Epithelial cell of prostate (primary cell): ENCODE measurements around the gene GDPD4.

ENCODE experiments used
- DNase-seq: peaks from one replicate; pipeline ENCODE4 v3.0.0-alpha.2; 2011; ENCODE audit warnings: low read depth, low spot score
- H3K27ac ChIP-seq: fragments of 450-650 bp; 2 replicates; pipeline ENCODE4 v1.5.1; 2017; ENCODE audit warnings: mild to moderate bottlenecking

The GDPD4 gene

DNA sequence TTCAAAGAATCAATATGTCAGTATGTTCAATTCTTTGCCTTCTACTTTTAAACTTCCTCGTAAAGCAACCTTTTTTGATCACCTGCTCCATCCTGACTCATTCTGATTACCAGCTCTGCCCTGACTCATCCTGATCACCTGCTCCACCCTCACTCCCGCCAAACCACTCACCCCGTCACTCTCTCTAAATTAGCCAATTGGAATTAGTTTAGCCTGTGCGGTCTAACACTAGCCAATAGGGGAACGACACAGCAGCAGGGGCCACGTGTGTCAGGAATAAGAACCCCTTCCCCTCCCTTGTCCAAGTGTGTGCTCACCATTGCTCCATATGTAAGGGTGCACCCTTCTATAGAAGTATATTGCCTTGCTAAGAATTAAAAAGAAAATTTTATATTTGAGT, 1.5 kb downstream of the GDPD4 start:
- H3K27ac ChIP-seq = peak overlapping the region; percentile 94
- DNase-seq = peak; percentile 85

DNA sequence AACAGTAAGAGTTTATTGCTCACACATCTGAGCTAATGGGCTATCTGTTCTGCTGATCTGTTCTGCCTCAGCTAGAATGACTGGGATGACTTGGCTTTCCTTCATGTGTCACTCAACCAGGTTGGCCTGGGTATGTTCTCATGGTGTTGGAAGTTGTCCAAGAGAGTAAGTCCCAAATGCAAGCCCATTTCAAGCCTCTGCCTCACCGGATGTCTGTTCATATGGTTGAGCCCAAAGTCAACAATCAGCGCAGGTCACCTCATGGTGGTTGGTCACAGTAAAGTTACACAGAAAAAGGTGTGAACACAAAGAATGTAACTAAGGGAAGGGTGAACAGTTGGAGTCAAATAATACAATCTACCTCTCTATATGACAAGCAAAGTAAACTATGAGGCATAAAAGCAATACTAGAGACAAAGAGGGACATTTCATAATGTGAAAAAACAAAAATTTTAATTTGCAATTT, 1.9 kb downstream of the GDPD4 start:
- peak overlapping the region; percentile 94 for H3K27ac ChIP-seq
- DNase-seq = peak; percentile 98

DNA sequence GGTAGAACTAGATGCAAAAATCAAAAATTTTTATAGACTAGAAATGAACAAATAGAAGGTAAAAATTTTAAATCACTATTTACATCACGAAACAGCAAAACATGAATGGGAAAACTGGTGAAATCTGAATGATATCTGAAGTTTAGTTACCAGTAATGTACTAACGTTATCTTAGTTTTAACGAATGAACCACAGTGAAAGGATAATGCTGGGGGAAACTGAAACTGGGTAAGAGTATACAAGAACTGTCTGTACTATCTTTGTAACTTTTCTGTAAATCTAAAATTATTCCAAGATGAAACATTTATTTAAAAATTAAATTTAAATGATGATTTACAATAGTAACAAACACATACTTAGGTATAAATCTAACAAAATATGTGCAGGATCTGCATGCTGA, 7.4 kb downstream of the GDPD4 start:
- no peak overlapping the region for H3K27ac ChIP-seq
- no peak for DNase-seq

DNA sequence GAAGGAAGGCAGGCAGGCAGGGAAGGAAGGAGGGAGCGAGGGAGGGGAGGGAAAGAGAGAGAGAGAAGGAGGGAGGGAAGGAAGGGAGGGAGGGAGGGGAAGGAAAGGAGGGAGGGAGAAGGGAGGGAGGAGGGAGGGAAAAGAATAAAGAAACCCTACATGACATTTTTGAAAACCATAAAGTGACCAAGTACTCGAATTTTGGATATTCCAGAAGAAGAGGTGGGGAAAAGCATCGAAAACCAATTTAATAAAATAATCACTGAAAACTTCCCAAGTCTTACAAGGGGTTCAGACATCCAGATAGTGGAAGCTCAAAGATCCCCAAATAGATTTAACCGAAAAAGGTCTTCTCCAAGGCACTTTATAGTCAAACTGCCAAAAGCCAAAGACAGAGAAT, 11.7 kb downstream of the GDPD4 start:
- DNase-seq = no peak
- H3K27ac ChIP-seq = no peak overlapping the region

DNA sequence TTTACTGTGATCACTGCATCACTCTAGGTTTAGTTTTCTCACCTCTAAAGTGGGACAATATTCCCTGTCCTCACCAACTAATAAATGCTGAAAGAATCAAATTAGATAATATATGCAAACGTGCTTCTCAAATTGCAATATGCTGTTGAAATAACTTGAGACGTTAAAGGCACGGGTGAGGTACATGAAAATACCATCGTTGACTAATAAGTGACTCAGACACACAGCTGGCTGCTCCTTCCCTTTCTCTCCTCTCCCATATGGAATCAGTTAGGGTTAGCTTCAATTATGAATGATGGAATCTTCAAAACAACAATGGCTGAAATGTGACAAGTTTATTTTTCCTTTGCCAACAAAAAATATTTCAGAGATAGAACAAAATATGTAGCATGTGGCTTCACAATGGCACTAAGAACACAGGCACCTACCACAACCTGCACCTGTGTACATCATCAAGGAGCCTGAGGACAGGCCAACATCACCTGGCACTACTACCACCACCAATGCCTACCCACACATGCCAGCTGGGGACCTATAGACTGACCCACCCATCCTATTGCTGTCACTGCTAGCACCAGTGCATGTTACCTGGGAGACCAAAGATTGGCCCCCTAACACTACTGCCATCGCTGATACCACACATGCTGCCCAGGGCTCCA, 13.7 kb downstream of the GDPD4 start:
- peak overlapping the region; percentile 42 for H3K27ac ChIP-seq
- no peak for DNase-seq

DNA sequence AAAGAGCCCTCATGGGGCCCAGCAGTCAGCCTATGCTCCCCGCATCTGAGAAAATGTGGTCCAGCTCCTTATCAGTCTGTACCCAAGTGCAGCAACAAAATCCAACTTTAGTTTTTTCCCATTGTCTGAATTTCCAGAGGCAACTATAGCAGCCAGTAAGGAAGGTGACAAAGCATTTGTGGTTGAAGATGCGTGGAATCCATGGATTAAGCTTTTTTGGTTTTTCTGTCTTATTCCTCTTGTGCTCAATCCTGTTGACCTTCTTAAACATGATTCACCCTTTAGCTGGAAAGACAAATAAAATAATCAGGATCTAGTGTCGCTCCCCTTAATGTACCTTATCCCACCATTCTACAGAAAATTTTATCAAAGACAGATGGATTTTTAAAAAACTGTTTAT, 14.3 kb downstream of the GDPD4 start:
- peak overlapping the region; percentile 42 for H3K27ac ChIP-seq

DNA sequence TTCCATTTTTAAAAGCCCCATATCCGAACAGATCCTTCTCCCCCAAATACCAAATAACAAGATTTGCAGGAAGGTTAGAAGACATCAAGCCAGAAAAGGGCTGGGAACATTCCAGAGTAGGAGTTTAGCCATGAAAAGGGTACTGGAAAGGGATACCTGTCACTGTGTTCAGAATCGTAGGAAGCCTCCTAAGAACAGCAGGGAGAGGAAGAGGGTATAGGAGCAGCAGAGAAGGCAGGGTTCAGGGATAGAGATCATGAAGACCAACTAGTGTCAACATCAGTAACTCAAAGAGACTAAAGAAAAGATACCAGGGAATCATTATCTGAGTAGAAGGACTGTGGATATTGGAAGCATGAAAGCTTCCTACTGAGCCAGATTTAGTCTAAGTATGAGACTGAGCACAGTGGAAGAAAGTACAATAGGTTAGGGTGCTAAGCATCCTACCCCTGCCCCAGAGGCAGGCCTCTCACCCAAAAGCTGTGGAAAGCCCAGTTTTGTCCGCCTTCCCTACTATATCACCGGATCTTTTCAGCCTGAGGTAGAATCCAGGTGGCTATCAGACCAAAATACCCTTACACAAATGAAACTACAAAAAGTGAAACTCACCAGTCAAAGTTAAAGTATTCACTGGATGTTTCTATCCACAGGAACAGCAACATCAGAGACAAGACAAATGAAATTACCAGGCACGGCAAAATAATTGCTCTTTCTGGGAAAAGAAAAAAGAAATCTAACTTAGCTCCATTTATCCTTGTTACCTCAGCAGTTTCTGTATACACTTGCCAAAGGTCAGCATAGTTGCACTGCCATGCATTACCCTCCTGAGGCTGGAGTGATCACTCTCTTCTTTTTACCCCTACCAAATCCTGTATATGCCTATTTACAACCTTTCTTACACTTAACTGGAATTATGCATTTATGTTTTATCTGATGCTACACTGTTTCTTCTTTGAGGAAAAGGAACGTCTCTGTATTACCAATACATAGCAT, 16.7 kb downstream of the GDPD4 start:
- no peak for DNase-seq
- no peak overlapping the region for H3K27ac ChIP-seq

More for the DNA sequence above, 14.3 kb downstream of the GDPD4 start:
- no peak for DNase-seq

DNA sequence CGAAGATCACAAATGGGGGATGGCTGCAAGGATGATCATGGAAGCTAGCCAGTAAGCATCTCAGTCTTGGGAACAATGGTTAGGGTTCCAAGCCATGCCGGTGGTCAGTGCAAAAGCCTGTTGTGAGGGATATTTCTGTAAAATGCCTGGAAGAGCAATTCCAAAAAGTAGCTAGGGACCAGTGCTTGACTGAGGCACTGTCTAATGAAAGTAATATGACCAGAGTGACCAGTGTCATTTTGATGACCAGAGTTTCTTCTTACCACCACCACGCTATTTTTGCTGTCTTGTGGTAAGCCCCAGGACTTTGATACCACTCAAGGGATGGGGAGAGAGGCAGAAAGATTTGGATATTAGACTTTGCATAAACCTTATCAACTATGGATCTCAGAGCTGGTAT, 18.4 kb downstream of the GDPD4 start:
- DNase-seq = no peak
- no peak overlapping the region for H3K27ac ChIP-seq

DNA sequence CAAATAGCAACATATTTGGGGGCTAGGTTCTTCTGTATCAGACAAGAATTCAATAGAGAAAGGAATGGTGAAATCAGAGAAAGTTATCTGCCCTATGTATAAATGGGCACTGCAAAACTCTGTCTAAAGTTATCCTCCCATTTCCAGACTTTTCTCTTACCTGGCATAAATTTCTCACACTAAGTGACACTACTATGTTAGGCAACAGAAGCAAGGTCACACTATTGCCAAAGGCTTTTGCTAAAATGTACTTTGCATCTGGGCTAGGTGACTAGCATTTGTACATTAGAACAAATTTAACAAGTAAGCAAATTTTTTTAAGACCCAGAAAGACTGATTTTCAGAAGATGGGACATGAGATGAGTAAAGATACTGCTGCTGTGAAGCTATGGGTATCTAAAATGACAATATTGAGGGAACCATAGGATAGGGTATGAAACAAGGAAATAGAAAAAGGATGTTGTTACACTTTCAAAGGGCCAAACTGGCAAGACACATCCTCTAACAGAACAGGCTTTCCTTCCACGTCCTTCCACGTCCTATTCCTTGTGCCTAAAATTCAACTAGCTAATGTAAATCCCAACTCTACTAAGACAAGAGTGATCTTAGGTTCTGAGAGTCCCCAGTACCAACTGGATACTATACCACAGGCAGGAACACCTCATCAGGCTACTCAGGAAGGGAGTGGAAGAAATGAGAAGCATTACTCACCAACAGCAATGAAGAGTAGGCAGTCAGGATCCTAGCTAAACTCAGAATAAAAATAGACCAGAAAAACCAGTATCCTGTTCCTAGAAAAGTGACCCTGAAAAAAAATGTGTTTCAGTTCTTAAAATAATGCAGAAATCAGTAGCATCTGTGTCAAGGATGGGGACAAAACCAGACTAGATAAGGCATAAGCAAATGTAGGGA, 22.6 kb downstream of the GDPD4 start:
- DNase-seq = no peak
- H3K27ac ChIP-seq = peak overlapping the region; percentile 40

DNA sequence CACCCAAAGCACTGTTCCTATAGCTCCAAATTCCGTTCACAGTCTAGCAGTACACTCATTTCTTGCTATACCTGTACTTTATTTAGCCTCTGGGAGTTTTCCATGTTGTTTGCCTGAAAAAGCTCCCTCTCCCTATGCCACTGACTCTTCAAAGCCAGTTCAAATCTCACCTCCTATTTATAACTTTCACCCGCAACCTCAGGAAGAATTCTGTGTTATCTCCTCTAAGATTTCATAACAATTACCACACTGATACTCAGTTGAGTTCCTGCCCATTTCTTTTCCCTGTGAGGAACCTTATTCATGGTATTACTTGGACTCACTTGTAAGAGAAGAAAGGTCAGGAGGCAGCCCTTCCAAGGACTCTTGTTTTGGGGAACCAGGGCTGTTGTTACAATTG, 25.2 kb downstream of the GDPD4 start:
- DNase-seq = no peak
- no peak overlapping the region for H3K27ac ChIP-seq

DNA sequence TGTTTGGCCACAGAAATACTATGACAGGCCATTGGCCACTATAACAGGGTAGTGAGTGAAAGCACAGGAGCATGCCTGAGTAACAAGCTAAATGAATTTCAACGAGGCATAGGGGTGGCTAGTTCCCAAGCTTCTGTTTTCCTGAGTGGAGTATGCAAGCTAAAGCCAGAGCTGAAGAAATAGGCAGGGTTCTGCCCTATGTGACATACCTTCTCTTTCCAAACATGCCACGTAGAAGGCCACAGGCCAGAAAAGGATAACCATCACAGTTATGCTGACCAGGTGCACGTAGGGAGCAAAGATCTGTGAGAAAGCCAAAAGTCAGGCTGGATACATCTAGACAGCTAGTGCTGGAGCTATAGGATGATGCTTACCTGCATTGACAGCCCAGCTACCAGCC, 30.6 kb downstream of the GDPD4 start:
- no peak overlapping the region for H3K27ac ChIP-seq
- DNase-seq = no peak

DNA sequence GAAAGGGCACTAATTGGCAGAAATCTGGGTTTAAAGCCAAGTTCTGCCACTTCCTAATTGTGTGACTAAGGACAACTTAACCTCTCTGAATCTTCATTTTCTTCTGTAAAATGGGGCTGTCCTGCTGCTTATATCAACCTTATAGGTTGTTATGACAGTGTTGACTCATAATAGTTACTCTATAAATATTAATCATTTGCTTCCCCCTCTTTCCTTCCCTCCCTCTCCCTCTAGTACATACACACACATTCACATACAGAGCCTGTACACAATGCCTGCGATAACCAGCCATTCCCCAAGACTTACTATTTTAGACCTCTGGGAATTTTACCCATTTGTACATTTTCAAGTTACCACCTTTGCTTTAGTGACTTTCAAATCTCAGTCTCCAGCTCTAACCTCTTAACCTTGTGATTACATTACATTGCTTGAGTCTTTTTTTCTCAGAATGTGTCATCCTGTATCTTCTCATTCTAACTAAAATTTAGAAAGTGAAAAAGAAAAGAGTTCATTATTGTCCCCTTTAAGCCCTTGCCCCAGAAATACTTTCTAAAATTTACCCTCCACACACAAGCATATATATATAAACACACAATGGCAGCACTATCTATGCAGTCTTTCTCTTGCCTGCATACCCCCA, 31.9 kb downstream of the GDPD4 start:
- no peak overlapping the region for H3K27ac ChIP-seq
- no peak for DNase-seq

DNA sequence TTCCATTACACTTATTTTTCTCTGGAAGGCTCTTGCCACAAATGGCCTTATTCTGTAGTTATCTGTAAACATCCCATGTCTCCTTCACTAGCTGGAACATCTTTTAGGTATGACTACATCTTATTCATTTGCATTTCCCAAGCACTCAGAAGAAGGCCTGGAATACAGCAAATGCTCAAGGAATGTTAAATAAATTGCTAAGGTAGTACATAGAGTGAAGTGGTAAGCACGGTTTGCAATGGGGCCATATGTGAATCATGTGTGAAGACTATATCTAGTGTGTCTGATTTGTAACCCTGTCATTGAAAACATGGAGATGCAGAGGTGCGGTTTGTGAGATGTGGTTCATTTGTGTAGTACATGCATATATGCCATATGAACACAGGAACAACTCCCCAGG, 33.5 kb downstream of the GDPD4 start:
- H3K27ac ChIP-seq = peak overlapping the region; percentile 39
- no peak for DNase-seq

DNA sequence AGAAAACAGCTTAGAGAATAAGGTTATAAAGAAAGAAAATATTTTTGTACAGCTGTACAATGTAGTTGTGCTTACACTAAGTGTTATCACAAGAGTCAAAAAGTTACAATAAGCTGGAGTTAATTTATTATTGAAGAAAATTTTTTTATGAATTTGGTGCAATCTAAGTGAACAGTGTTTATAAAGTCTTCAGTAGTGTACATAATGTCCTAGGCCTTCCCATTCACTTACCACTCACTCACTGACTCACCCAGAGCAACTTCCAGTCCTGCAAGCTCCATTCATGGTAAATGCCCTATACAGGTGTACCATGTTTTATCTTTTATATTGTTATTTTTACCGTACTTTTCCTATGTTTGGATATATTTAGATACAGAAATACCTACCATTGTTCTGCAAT, 34.7 kb downstream of the GDPD4 start:
- no peak for DNase-seq
- H3K27ac ChIP-seq = no peak overlapping the region

DNA sequence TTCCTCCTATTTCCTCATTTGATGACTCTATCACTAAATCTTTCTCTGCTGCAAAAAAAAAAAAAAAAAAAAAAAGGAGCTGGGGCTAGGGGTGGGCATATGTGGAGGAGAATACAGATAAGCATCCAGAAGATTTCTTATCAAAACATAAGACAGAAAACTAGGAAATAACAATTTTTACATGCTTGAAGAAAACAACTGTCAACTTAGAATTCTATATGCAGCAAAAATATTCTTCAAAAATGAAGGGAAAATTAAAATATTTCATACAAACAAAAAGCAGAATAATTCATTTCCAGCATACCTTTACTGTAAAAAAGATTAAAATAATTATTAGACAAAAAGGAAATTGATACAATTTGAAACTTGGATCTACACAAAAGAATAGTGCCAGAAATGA, 38.7 kb downstream of the GDPD4 start:
- H3K27ac ChIP-seq = no peak overlapping the region
- DNase-seq = no peak

DNA sequence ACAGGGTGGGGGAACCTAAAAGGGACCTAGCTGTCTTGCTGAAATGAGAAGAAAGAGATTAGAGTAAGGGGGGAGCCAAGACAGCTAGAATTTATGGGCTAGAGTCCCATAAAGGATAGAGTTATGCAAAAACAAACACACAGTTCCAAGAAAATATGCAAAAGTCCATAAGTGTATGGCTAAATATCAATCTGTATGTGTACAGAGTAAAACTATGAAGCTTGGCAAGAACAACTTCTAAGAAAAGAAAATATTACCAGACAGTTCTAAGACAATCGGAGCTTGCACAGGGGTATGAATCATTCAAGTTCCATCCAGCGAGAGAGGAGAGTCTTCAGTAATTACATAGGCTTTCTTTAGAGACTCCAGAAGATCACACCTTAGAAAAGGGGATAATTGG, 41.8 kb downstream of the GDPD4 start:
- DNase-seq = no peak

DNA sequence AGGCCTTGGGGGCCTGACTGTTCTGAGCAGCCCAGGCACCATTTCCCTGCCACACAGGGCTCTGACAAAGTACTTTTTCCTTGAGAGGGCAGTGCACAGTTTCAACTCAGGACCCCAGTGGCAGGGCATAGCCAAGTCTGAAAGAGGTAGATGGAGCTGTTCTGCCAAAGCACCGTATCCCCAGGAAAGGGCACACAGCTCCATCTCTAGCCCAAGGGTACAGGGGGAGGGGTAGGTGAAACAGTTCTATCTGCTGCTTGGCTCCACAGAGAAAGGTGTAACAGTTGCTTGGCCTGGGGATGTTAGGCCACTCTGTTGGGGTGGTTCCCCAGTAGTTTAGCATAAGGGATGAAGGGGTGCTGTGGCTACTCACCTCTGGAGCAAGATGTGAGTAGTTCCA, 47.8 kb downstream of the GDPD4 start:
- no peak overlapping the region for H3K27ac ChIP-seq
- no peak for DNase-seq

More for the DNA sequence above, 41.8 kb downstream of the GDPD4 start:
- no peak overlapping the region for H3K27ac ChIP-seq

DNA sequence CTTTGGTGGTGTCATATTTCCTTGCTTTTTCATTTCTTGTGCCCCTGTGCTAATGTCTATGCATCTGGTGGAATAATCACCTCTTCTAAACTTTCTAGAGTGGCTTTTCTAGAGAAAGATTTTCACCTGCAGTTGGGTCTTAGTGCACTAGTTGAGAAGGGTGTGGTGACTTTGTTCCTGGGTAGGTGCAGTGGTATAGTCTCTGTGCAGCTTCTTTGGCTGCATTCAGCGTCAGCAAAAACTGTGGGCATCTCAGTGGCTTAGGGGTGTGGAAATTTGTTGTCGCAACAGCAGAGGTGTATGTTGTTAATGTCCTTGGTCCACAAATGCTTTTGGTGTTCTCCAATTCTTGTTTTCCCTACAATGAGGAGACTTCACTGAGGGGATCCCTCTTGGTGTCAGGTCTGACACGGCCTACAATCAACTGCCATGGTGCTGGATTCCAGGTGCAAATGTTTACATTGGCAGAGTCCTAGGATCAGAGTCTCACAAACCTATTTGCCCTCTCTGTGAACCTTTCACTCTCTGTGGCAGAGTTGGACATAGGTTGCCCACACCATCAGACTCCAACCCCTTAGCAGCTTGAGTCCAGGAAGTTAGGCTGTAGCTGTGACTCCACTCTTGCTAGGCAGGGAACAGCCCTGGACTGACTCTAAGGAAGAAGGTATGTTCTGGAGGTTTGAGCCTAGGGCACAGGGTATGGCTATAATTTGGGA, 48.8 kb downstream of the GDPD4 start:
- no peak for DNase-seq
- peak overlapping the region; percentile 91 for H3K27ac ChIP-seq
